SU-DHL-6 (cell line): ENCODE data around the gene HOXA9.

Experiments used
- CTCF ChIP-seq: fragments of 200-600 bp; sonication (generic); IDR thresholded peaks from one replicate; pipeline ENCODE4 v1.5.1; 2017; ENCODE audit warnings: antibody characterized with exemption, mild to moderate bottlenecking, low read length, moderate library complexity; ENCODE audit not compliant: insufficient read depth, poor library complexity, severe bottlenecking
- EZH2phosphoT487 ChIP-seq: fragments of 200-600 bp; sonication (generic), shearing (Covaris generic); conservative IDR thresholded peaks from 2 replicates; pipeline ENCODE4 v1.6.1; 2018; ENCODE audit warnings: mild to moderate bottlenecking, antibody characterized with exemption, low read length, moderate library complexity, mixed read lengths

- TF ChIP-seq CTCF (no peak), EZH2phosphoT487 (no peak)
Observed at GRCh38 chr7:27180431-27181420, 15.4 kb upstream of the HOXA9 start.
